ENCODE results near the gene CALML3. TPM values are rescaled to one million over a fixed set of nuclear protein-coding genes. Genes with fewer than 3 reads are reported as not detected.
"Not testable (repeated sequence)": the region's sequence is repeated elsewhere in the genome, so short reads cannot be mapped to it uniquely, and the experiment has no call there.

The CALML3 gene
- total RNA-seq (not detected), polyA plus RNA-seq (under 1 TPM; 0.10 to 0.13 TPM)
- long read RNA-seq, donor 1, partial matches to known transcripts: 0 of 1 reads
- long read RNA-seq, donor 1, other reads (novel, unspliced or antisense): 0 of 1 reads
- long read RNA-seq, donor 2: 0 reads

GRCh38 chr10:5524641-5525560 is at the start of gene CALML3:
Gene CALML3, plus strand, starts transcription at chr10:5524961. Its CDS starts 125 bp downstream, at chr10:5525086.
- Histone ChIP-seq H3K4me1 (ENCODE audit: control insufficient read depth in 1 of 2, insufficient read depth in 2 of 2, low read length in 2 of 2) (no peaks in the 10 kb centered on the region), H3K27me3 (ENCODE audit: control insufficient read depth in 1 of 2, insufficient read depth in 2 of 2, low read length in 1 of 2) (no peaks in the 10 kb centered on the region), H3K27ac (ENCODE audit: low read depth in 1 of 2, low read length in 2 of 2) (no peak within 1 kb of the TSS), H3K4me3 (ENCODE audit: low read length in 2 of 2) (no peak within 1 kb of the TSS), H3K9me3 (ENCODE audit: control insufficient read depth, low read length) (no peaks in the 10 kb centered on the region), H3K36me3 (ENCODE audit: control insufficient read depth in 1 of 2, insufficient read depth in 2 of 2, low read length in 1 of 2) (no peaks in the 10 kb centered on the region)
- DNase-seq (peak in 1 of 2 donors; percentile 71), ATAC-seq (ENCODE audit: low FRiP score) (no peak)
- intact Hi-C loops (cut with DNase I): no loop called here
- 95 to 96% methylated on average over 64 of the region's 64 CpGs for WGBS, 2 donors

- DNase-seq; H3K9me3 ChIP-seq (ENCODE audit: control insufficient read depth, low read length); H3K4me3 ChIP-seq (ENCODE audit: low read length in 2 of 2); H3K27ac ChIP-seq (ENCODE audit: low read depth in 1 of 2, low read length in 2 of 2); intact Hi-C loops (cut with DNase I); ATAC-seq (ENCODE audit: low FRiP score); H3K27me3 ChIP-seq (ENCODE audit: control insufficient read depth in 1 of 2, insufficient read depth in 2 of 2, low read length in 1 of 2); H3K4me1 ChIP-seq (ENCODE audit: control insufficient read depth in 1 of 2, insufficient read depth in 2 of 2, low read length in 2 of 2); H3K36me3 ChIP-seq (ENCODE audit: control insufficient read depth in 1 of 2, insufficient read depth in 2 of 2, low read length in 1 of 2): not testable (repeated sequence)
- 96 to 97% methylated on average over 5 to 6 of the region's 8 CpGs for WGBS, 2 donors
These were observed 49.7 kb upstream of the CALML3 start for GRCh38 chr10:5475088-5475487.

- H3K27me3 ChIP-seq (ENCODE audit: control insufficient read depth in 1 of 2, insufficient read depth in 2 of 2, low read length in 1 of 2); H3K27ac ChIP-seq (ENCODE audit: low read depth in 1 of 2, low read length in 2 of 2); H3K4me1 ChIP-seq (ENCODE audit: control insufficient read depth in 1 of 2, insufficient read depth in 2 of 2, low read length in 2 of 2); ATAC-seq (ENCODE audit: low FRiP score); DNase-seq; H3K9me3 ChIP-seq (ENCODE audit: control insufficient read depth, low read length); intact Hi-C loops (cut with DNase I); H3K4me3 ChIP-seq (ENCODE audit: low read length in 2 of 2); H3K36me3 ChIP-seq (ENCODE audit: control insufficient read depth in 1 of 2, insufficient read depth in 2 of 2, low read length in 1 of 2): not testable (repeated sequence)
- WGBS, 2 donors: 96% methylated on average over 11 of the region's 12 CpGs
These were observed 48.6 kb upstream of the CALML3 start for GRCh38 chr10:5475974-5476807.

- no peaks in the 10 kb centered on the region for H3K27me3 ChIP-seq (ENCODE audit: control insufficient read depth in 1 of 2, insufficient read depth in 2 of 2, low read length in 1 of 2)
- H3K9me3 ChIP-seq (ENCODE audit: control insufficient read depth, low read length): no peaks in the 10 kb centered on the region
- 90% methylated on average over 13 of the region's 13 CpGs for WGBS, 2 donors
- no peak overlapping the region for H3K4me3 ChIP-seq (ENCODE audit: low read length in 2 of 2)
- H3K4me1 ChIP-seq (ENCODE audit: control insufficient read depth in 1 of 2, insufficient read depth in 2 of 2, low read length in 2 of 2): no peaks in the 10 kb centered on the region
- intact Hi-C loops (cut with DNase I): no loop called here
- DNase-seq (no peak), ATAC-seq (ENCODE audit: low FRiP score) (no peak)
- no peaks in the 10 kb centered on the region for H3K36me3 ChIP-seq (ENCODE audit: control insufficient read depth in 1 of 2, insufficient read depth in 2 of 2, low read length in 1 of 2)
- no peak overlapping the region for H3K27ac ChIP-seq (ENCODE audit: low read depth in 1 of 2, low read length in 2 of 2)
These were observed 47.7 kb upstream of the CALML3 start for GRCh38 chr10:5476918-5477525.

GRCh38 chr10:5477948-5478693 is 46.6 kb upstream of the CALML3 start:
- no peaks in the 10 kb centered on the region for H3K27me3 ChIP-seq (ENCODE audit: control insufficient read depth in 1 of 2, insufficient read depth in 2 of 2, low read length in 1 of 2)
- no peaks in the 10 kb centered on the region for H3K9me3 ChIP-seq (ENCODE audit: control insufficient read depth, low read length)
- no peak overlapping the region for H3K4me3 ChIP-seq (ENCODE audit: low read length in 2 of 2)
- H3K4me1 ChIP-seq (ENCODE audit: control insufficient read depth in 1 of 2, insufficient read depth in 2 of 2, low read length in 2 of 2): no peaks in the 10 kb centered on the region
- intact Hi-C loops (cut with DNase I): no loop called here
- DNase-seq: no peak
- H3K27ac ChIP-seq (ENCODE audit: low read depth in 1 of 2, low read length in 2 of 2): no peak overlapping the region
- H3K36me3 ChIP-seq (ENCODE audit: control insufficient read depth in 1 of 2, insufficient read depth in 2 of 2, low read length in 1 of 2): no peaks in the 10 kb centered on the region
- ATAC-seq (ENCODE audit: low FRiP score): no peak
- 96% methylated on average over 11 of the region's 11 CpGs for WGBS, 2 donors

GRCh38 chr10:5478694-5479305 is 46.0 kb upstream of the CALML3 start:
- 91 to 93% methylated on average over 18 of the region's 18 CpGs for WGBS, 2 donors
- ATAC-seq (ENCODE audit: low FRiP score): no peak

GRCh38 chr10:5479481-5480161 is 45.1 kb upstream of the CALML3 start:
- Histone ChIP-seq H3K4me3 (ENCODE audit: low read length in 2 of 2) (no peak overlapping the region), H3K9me3 (ENCODE audit: control insufficient read depth, low read length) (no peaks in the 10 kb centered on the region), H3K27me3 (ENCODE audit: control insufficient read depth in 1 of 2, insufficient read depth in 2 of 2, low read length in 1 of 2) (no peaks in the 10 kb centered on the region), H3K4me1 (ENCODE audit: control insufficient read depth in 1 of 2, insufficient read depth in 2 of 2, low read length in 2 of 2) (no peaks in the 10 kb centered on the region), H3K36me3 (ENCODE audit: control insufficient read depth in 1 of 2, insufficient read depth in 2 of 2, low read length in 1 of 2) (no peaks in the 10 kb centered on the region), H3K27ac (ENCODE audit: low read depth in 1 of 2, low read length in 2 of 2) (no peak overlapping the region)
- 92 to 95% methylated on average over 14 of the region's 14 CpGs for WGBS, 2 donors
- intact Hi-C loops (cut with DNase I): no loop called here
- no peak for DNase-seq
- ATAC-seq (ENCODE audit: low FRiP score): peak; percentile 44

More at GRCh38 chr10:5478694-5479305, 46.0 kb upstream of the CALML3 start:
- H3K27ac ChIP-seq (ENCODE audit: low read depth in 1 of 2, low read length in 2 of 2): no peak overlapping the region
- H3K36me3 ChIP-seq (ENCODE audit: control insufficient read depth in 1 of 2, insufficient read depth in 2 of 2, low read length in 1 of 2): no peaks in the 10 kb centered on the region
- H3K4me3 ChIP-seq (ENCODE audit: low read length in 2 of 2): no peak overlapping the region
- no peaks in the 10 kb centered on the region for H3K9me3 ChIP-seq (ENCODE audit: control insufficient read depth, low read length)
- H3K27me3 ChIP-seq (ENCODE audit: control insufficient read depth in 1 of 2, insufficient read depth in 2 of 2, low read length in 1 of 2): no peaks in the 10 kb centered on the region
- intact Hi-C loops (cut with DNase I): no loop called here
- DNase-seq: no peak
- H3K4me1 ChIP-seq (ENCODE audit: control insufficient read depth in 1 of 2, insufficient read depth in 2 of 2, low read length in 2 of 2): no peaks in the 10 kb centered on the region
